ENCODE data around the gene LYSMD4.

Gene LYSMD4

GRCh38 chr15:99726333-99726732, 6.9 kb downstream of the LYSMD4 start:
- no peak overlapping the region for H3K4me3 ChIP-seq (ENCODE audit: low read depth, low read length)
- in situ Hi-C loops (cut with HindIII; ENCODE audit: low sequenced_read_pairs) = no loop called here
- TF ChIP-seq CTCF (IDR thresholded peaks at IDR 0.05; ENCODE audit: low read depth, low read length, missing control alignments) = no peak
- no peak for DNase-seq (ENCODE audit: low read depth)

- no peak for DNase-seq (ENCODE audit: low read depth)
- no peak for TF ChIP-seq CTCF (IDR thresholded peaks at IDR 0.05; ENCODE audit: low read depth, low read length, missing control alignments)
- no peak overlapping the region for H3K4me3 ChIP-seq (ENCODE audit: low read depth, low read length)
- in situ Hi-C loops (cut with HindIII; ENCODE audit: low sequenced_read_pairs) = loop anchor here (25.0 kb wide), 1 partner anchor 435 kb away; no protein-coding TSS in a partner anchor
These were observed 10.8 kb downstream of the LYSMD4 start for GRCh38 chr15:99722406-99722805.

- no peak for DNase-seq (ENCODE audit: low read depth)
- in situ Hi-C loops (cut with HindIII; ENCODE audit: low sequenced_read_pairs) = loop anchor here (25.0 kb wide), 1 partner anchor 435 kb away; no protein-coding TSS in a partner anchor
These were observed 11.3 kb downstream of the LYSMD4 start for GRCh38 chr15:99721896-99722295.

GRCh38 chr15:99721104-99721778, 12.0 kb downstream of the LYSMD4 start:
- in situ Hi-C loops (cut with HindIII; ENCODE audit: low sequenced_read_pairs) = loop anchor here (25.0 kb wide), 1 partner anchor 434 kb away; no protein-coding TSS in a partner anchor
- no peak overlapping the region for H3K4me3 ChIP-seq (ENCODE audit: low read depth, low read length)
- TF ChIP-seq CTCF (IDR thresholded peaks at IDR 0.05; ENCODE audit: low read depth, low read length, missing control alignments) = no peak
- no peak for DNase-seq (ENCODE audit: low read depth)

More at GRCh38 chr15:99721896-99722295, 11.3 kb downstream of the LYSMD4 start:
- no peak for TF ChIP-seq CTCF (IDR thresholded peaks at IDR 0.05; ENCODE audit: low read depth, low read length, missing control alignments)
- H3K4me3 ChIP-seq (ENCODE audit: low read depth, low read length) = no peak overlapping the region

- no peak for TF ChIP-seq CTCF (IDR thresholded peaks at IDR 0.05; ENCODE audit: low read depth, low read length, missing control alignments)
- in situ Hi-C loops (cut with HindIII; ENCODE audit: low sequenced_read_pairs) = loop anchor here (25.0 kb wide), 1 partner anchor 433 kb away; no protein-coding TSS in a partner anchor
- H3K4me3 ChIP-seq (ENCODE audit: low read depth, low read length) = no peak overlapping the region
- no peak for DNase-seq (ENCODE audit: low read depth)
These were observed 12.7 kb downstream of the LYSMD4 start for GRCh38 chr15:99720533-99720932.

- no peak for TF ChIP-seq CTCF (IDR thresholded peaks at IDR 0.05; ENCODE audit: low read depth, low read length, missing control alignments)
- H3K4me3 ChIP-seq (ENCODE audit: low read depth, low read length) = no peak overlapping the region
- in situ Hi-C loops (cut with HindIII; ENCODE audit: low sequenced_read_pairs) = loop anchor here (25.0 kb wide), 1 partner anchor 432 kb away; no protein-coding TSS in a partner anchor
- peak; percentile 90 for DNase-seq (ENCODE audit: low read depth)
These were observed 14.1 kb downstream of the LYSMD4 start for GRCh38 chr15:99719096-99719541.
